Measurements from ENCODE around the gene PARD3. TPM values are rescaled to one million over a fixed set of nuclear protein-coding genes. Genes with fewer than 3 reads are reported as not detected.

Gene PARD3
- total RNA-seq, 1 donor from 2014 or later: 22.9 TPM

GRCh38 chr10:34473174-34474008, 341.7 kb downstream of the PARD3 start:
- DNase-seq: no peak
- Mint-ChIP-seq H3K27me3 (ENCODE audit: unreplicated experiment) (peaks cover 2% of the 10 kb centered on the region), H3K9me3 (ENCODE audit: unreplicated experiment) (no peaks in the 10 kb centered on the region), H3K4me1 (ENCODE audit: low read depth, unreplicated experiment) (no peaks in the 10 kb centered on the region), H3K36me3 (ENCODE audit: unreplicated experiment) (no peaks in the 10 kb centered on the region), H3K4me3 (ENCODE audit: unreplicated experiment) (no peak overlapping the region), H3K27ac (ENCODE audit: unreplicated experiment) (no peak overlapping the region)
- TF ChIP-seq CTCF (IDR thresholded peaks at IDR 0.05; ENCODE audit: partially characterized antibody, unreplicated experiment): no peak

GRCh38 chr10:34470307-34470706, 344.8 kb downstream of the PARD3 start:
- TF ChIP-seq CTCF (IDR thresholded peaks at IDR 0.05; ENCODE audit: partially characterized antibody, unreplicated experiment): no peak
- no peaks in the 10 kb centered on the region for H3K9me3 Mint-ChIP-seq (ENCODE audit: unreplicated experiment)
- H3K27me3 Mint-ChIP-seq (ENCODE audit: unreplicated experiment): peaks cover 2% of the 10 kb centered on the region
- H3K4me1 Mint-ChIP-seq (ENCODE audit: low read depth, unreplicated experiment): no peaks in the 10 kb centered on the region
- no peak overlapping the region for H3K27ac Mint-ChIP-seq (ENCODE audit: unreplicated experiment)
- no peak overlapping the region for H3K4me3 Mint-ChIP-seq (ENCODE audit: unreplicated experiment)
- H3K36me3 Mint-ChIP-seq (ENCODE audit: unreplicated experiment): no peaks in the 10 kb centered on the region
- DNase-seq: no peak

- Mint-ChIP-seq H3K4me3 (ENCODE audit: unreplicated experiment) (no peak overlapping the region), H3K27me3 (ENCODE audit: unreplicated experiment) (peaks cover 2% of the 10 kb centered on the region), H3K36me3 (ENCODE audit: unreplicated experiment) (no peaks in the 10 kb centered on the region), H3K27ac (ENCODE audit: unreplicated experiment) (no peak overlapping the region), H3K9me3 (ENCODE audit: unreplicated experiment) (no peaks in the 10 kb centered on the region), H3K4me1 (ENCODE audit: low read depth, unreplicated experiment) (no peaks in the 10 kb centered on the region)
- no peak for DNase-seq
- no peak for TF ChIP-seq CTCF (IDR thresholded peaks at IDR 0.05; ENCODE audit: partially characterized antibody, unreplicated experiment)
These were observed 345.6 kb downstream of the PARD3 start for GRCh38 chr10:34469446-34469845.

- DNase-seq: no peak
- Mint-ChIP-seq H3K27ac (ENCODE audit: unreplicated experiment) (no peak overlapping the region), H3K27me3 (ENCODE audit: unreplicated experiment) (peaks cover 2% of the 10 kb centered on the region), H3K4me1 (ENCODE audit: low read depth, unreplicated experiment) (no peaks in the 10 kb centered on the region), H3K36me3 (ENCODE audit: unreplicated experiment) (no peaks in the 10 kb centered on the region), H3K4me3 (ENCODE audit: unreplicated experiment) (no peak overlapping the region), H3K9me3 (ENCODE audit: unreplicated experiment) (no peaks in the 10 kb centered on the region)
- no peak for TF ChIP-seq CTCF (IDR thresholded peaks at IDR 0.05; ENCODE audit: partially characterized antibody, unreplicated experiment)
These were observed 347.2 kb downstream of the PARD3 start for GRCh38 chr10:34467902-34468301.

- Mint-ChIP-seq H3K4me3 (ENCODE audit: unreplicated experiment) (no peak overlapping the region), H3K9me3 (ENCODE audit: unreplicated experiment) (no peaks in the 10 kb centered on the region)
- no peak for TF ChIP-seq CTCF (IDR thresholded peaks at IDR 0.05; ENCODE audit: partially characterized antibody, unreplicated experiment)
These were observed 347.7 kb downstream of the PARD3 start for GRCh38 chr10:34467364-34467763.

More at GRCh38 chr10:34467364-34467763, 347.7 kb downstream of the PARD3 start:
- no peak for DNase-seq
- Mint-ChIP-seq H3K27ac (ENCODE audit: unreplicated experiment) (no peak overlapping the region), H3K27me3 (ENCODE audit: unreplicated experiment) (peaks cover 2% of the 10 kb centered on the region), H3K36me3 (ENCODE audit: unreplicated experiment) (no peaks in the 10 kb centered on the region), H3K4me1 (ENCODE audit: low read depth, unreplicated experiment) (no peaks in the 10 kb centered on the region)
